Activated naive CD4-positive, alpha-beta T cell treated with anti-CD3 and anti-CD28 coated beads, Interleukin-2, amount 10 ng/mL, durations not matched to agents 7 days and 5 days (primary cell): ENCODE data around the gene RAB38.

Experiments used
- CTCF ChIA-PET: fragments of 350-600 bp; sonication (Branson Sonifier 250); formaldehyde crosslinking; loops from one replicate; lab custom pipeline; 2021; ENCODE audit warnings: antibody characterized with exemption; lab: Charles Lee
- DNase-seq: peaks from one replicate; pipeline ENCODE4 v3.0.0-alpha.2; 2020
- H3K27ac Mint-ChIP-seq: one replicate; pipeline ENCODE4 v1.8.0; 2021; ENCODE audit warnings: mild to moderate bottlenecking, moderate library complexity, mixed read lengths
- H3K27me3 Mint-ChIP-seq: one replicate; pipeline ENCODE4 v1.8.0; 2021; ENCODE audit warnings: mild to moderate bottlenecking, mixed read lengths
- H3K36me3 Mint-ChIP-seq: one replicate; pipeline ENCODE4 v1.8.0; 2021; ENCODE audit warnings: mixed read lengths
- H3K4me1 Mint-ChIP-seq: one replicate; pipeline ENCODE4 v1.8.0; 2021; ENCODE audit warnings: mixed read lengths
- H3K4me3 Mint-ChIP-seq: one replicate; pipeline ENCODE4 v1.8.0; 2021; ENCODE audit warnings: mild to moderate bottlenecking, moderate library complexity, mixed read lengths
- H3K9me3 Mint-ChIP-seq: one replicate; pipeline ENCODE4 v1.8.0; 2021; ENCODE audit warnings: mixed read lengths

Gene RAB38

DNA sequence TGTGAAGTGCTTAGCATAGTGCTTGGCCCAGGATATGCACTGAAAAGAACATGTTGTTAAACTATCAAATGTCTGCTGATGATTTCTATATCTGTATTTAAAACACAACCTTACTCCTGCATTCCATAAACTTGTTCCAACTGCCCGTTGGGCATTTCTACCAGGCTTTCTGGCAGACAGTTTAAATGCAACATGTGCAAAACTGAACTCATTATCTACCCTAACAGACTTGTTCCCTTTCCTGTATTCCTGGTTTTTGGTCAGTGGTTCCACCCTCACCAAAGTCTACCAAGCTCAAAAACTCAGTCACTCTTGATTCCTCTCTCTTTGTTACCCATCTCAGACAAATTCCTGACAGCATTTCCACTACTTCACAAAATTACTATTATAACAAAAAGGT, 6.5 kb upstream of the RAB38 start:
- H3K4me3 Mint-ChIP-seq, result no peak overlapping the region
- no peak overlapping the region for H3K27ac Mint-ChIP-seq

DNA sequence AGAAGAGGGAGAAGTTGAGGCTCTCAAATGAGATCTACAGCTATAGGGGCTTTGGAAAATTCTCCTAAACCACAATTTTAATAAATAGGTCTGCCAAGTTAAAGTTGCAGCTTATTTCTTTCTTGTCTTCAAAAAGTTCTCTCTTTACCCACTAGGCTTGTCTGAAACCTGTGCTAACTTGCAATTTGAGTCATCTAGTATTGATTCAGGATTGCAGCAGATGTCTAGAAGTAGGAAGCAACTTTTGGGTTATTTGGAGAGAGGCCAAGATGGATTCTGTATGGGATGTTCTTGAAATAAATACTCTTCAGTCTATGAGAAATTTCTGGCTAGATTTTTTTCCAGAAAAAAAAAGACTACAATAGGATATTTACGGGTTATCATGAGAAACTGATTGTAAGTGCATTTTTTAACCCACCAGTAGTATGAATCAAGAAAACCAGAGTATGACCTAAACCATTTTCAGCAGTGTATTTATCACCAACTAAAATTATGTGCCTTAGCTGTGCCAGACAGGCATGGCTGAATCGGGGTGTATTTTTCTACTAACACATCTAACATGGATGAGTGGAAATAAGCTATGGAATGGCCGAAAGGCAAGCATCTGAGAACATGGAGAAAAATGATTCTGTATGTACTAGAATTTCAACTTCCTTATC, 4.9 kb upstream of the RAB38 start:
- Mint-ChIP-seq H3K36me3 (no peaks in the 10 kb centered on the region), H3K4me3 (no peak overlapping the region), H3K27ac (no peak overlapping the region), H3K4me1 (peaks cover 13% of the 10 kb centered on the region), H3K9me3 (no peaks in the 10 kb centered on the region), H3K27me3 (peaks cover 16% of the 10 kb centered on the region)
- CTCF ChIA-PET, result interaction anchor here (1.0 to 1.3 kb wide), 3 partner anchors 11 to 364 kb away, joined by 3 to 4 read pairs (median 3); no protein-coding TSS in a partner anchor
- no peak for DNase-seq

More for the DNA sequence above, 6.5 kb upstream of the RAB38 start:
- no peaks in the 10 kb centered on the region for H3K36me3 Mint-ChIP-seq
- peaks cover 7% of the 10 kb centered on the region for H3K4me1 Mint-ChIP-seq
- DNase-seq, result no peak
- CTCF ChIA-PET, result interaction anchor here (1.5 kb wide), 1 partner anchor 9 kb away, joined by 4 read pairs; no protein-coding TSS in a partner anchor
- peaks cover 8% of the 10 kb centered on the region for H3K27me3 Mint-ChIP-seq
- no peaks in the 10 kb centered on the region for H3K9me3 Mint-ChIP-seq

DNA sequence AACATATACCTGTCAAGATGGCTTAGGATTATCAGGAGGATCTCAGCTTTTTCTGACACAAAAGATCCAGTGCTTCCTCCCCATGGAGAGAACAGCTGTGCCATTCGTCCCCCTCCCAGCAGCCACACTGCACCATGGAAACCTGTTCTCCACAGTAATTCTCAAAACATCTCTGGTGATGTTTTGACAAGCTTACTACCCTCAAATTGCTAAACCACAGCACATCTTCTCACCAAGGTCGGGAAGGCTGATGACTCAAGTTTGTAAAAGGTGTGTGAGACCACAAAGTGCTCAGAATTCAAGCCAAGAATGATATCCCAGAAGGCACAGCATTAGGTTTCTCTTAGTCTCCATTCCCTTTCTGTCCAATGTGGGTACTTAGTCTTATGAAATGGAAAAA, 3.9 kb upstream of the RAB38 start:
- peak; percentile 34 for DNase-seq
- Mint-ChIP-seq H3K9me3 (no peaks in the 10 kb centered on the region), H3K4me3 (no peak overlapping the region), H3K36me3 (no peaks in the 10 kb centered on the region), H3K4me1 (peaks cover 22% of the 10 kb centered on the region), H3K27ac (no peak overlapping the region), H3K27me3 (peaks cover 22% of the 10 kb centered on the region)
- CTCF ChIA-PET, result interaction anchor here (1.0 kb wide), 1 partner anchor 52 kb away, joined by 3 read pairs; no protein-coding TSS in a partner anchor

DNA sequence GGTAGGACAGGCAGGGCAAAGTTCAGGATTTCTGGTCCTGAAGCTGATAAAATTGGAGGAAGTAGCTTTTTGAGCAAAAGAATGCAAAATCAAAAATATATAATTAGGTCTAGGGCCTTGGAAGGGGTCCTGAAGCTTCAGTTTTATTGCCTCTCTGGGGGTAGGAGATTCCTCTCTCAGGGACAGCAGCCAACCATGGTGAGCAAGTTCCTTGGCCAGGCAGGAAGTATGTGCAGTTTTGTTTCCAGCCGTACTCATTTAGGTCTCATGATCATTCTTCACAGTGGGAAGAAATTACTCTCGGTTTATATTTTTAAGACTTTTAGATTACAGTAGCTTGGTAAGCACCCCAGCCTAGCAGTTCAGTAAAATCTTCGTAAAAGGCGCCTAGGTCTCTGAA, 2.9 kb upstream of the RAB38 start:
- DNase-seq, result no peak
- Mint-ChIP-seq H3K9me3 (no peaks in the 10 kb centered on the region), H3K27me3 (peaks cover 18% of the 10 kb centered on the region), H3K36me3 (no peaks in the 10 kb centered on the region), H3K4me1 (peaks cover 22% of the 10 kb centered on the region), H3K27ac (no peak overlapping the region), H3K4me3 (no peak overlapping the region)
- CTCF ChIA-PET, result no interaction called here

DNA sequence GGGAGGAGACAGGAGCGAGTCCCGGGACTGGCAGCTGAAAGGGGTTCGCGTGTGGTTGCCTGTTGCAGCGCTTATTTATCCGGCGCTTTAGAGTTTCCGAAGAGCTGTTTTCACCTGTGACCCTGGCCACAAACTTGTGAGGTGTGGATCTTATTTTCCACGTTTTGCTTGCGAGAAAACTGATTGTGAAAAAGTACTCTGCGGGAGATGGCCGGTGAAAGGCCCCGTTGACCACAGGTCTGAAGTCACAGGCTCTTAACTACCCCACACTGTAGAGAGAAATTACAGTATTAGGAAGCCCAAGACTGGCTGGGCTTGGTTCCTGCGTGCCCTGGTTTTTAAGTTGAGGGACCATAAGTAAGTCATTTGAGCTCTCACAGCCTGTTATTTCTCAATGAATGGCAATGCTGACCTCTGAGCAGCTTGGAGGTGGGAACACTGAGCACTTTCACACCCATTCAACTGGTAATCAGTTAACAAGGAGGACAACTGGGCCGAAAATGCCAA, 379 bp upstream of the RAB38 start:
- no peak for DNase-seq
- Mint-ChIP-seq H3K4me3 (peak overlapping the region; percentile 20), H3K27me3 (peaks cover 14% of the 10 kb centered on the region), H3K27ac (no peak overlapping the region), H3K36me3 (no peaks in the 10 kb centered on the region), H3K9me3 (no peaks in the 10 kb centered on the region), H3K4me1 (peaks cover 22% of the 10 kb centered on the region)
- CTCF ChIA-PET, result interaction anchor here (1.1 kb wide), 1 partner anchor 377 kb away, joined by 3 read pairs; no protein-coding TSS in a partner anchor

DNA sequence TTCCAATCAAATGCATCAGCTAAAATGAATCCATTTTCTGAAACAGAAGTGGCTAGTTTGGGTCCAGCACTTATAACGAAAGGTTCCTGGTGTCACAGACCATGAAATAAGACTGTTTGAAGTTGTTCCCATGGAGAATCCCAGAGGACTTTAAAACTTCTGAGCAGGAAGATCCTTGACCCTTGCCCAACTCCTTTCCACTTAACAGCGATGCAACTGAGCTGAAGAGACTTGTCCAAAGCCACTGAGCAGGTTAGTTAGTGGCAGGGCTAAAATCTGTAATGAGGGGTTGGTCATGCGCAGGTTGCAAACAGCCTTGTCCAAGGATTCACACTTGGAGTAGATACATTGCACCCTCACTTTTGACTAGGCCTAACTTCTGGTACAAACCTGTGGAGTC, 1.3 kb downstream of the RAB38 start:
- Mint-ChIP-seq H3K4me3 (no peak overlapping the region), H3K27ac (no peak overlapping the region), H3K9me3 (no peaks in the 10 kb centered on the region), H3K36me3 (no peaks in the 10 kb centered on the region), H3K4me1 (peaks cover 16% of the 10 kb centered on the region), H3K27me3 (peaks cover 14% of the 10 kb centered on the region)
- CTCF ChIA-PET, result interaction anchor here (1.3 kb wide), 1 partner anchor 370 kb away, joined by 3 read pairs; no protein-coding TSS in a partner anchor
- DNase-seq, result no peak

DNA sequence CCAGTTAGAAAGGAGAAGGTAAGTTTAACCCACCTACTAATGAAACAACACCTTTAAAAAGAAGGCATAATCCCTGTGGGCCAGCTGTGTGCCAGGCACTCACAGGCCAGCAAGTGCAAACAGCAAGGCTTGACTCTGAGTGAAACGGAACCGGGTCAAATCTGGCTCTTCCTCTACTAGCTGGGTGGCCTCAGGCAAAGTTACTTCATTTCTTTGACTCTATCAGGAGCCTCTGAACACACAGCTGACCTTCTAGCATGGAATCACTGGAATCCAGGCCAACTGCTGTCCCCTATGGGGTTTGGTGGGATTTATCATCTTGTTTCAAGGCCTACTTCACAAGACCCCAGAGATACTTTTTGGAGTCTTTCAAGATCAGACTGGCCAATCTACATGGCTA, 3.3 kb downstream of the RAB38 start:
- H3K27ac Mint-ChIP-seq, result no peak overlapping the region
- no peak overlapping the region for H3K4me3 Mint-ChIP-seq
- CTCF ChIA-PET, result interaction anchor here (0.6 to 0.9 kb wide), 2 partner anchors 9 to 133 kb away, joined by 3 to 4 read pairs; no protein-coding TSS in a partner anchor
- H3K27me3 Mint-ChIP-seq, result peaks cover 14% of the 10 kb centered on the region
- no peak for DNase-seq
- H3K36me3 Mint-ChIP-seq, result no peaks in the 10 kb centered on the region
- peaks cover 15% of the 10 kb centered on the region for H3K4me1 Mint-ChIP-seq
- H3K9me3 Mint-ChIP-seq, result no peaks in the 10 kb centered on the region

DNA sequence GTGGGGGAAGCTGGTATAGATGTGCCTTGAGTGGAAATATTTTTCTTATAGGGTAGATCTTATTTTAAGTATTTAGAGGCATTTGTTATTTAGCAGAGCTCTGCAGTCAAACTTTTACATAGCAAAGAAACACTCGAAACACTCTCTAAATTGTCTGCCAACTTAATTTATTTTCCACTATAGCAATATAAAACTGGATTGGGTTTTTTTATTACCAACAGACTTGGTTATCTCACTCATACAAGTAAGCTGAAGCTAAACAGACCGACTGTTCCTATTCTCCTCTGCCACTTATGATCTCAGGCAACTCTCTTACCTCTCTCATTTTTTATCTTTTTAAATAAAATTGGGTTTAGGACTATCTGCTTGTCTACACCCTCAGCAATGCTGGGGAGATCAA, 4.6 kb downstream of the RAB38 start:
- peaks cover 13% of the 10 kb centered on the region for H3K4me1 Mint-ChIP-seq
- H3K27ac Mint-ChIP-seq, result no peak overlapping the region
- DNase-seq, result no peak
- no peaks in the 10 kb centered on the region for H3K36me3 Mint-ChIP-seq
- no peak overlapping the region for H3K4me3 Mint-ChIP-seq
- H3K27me3 Mint-ChIP-seq, result peaks cover 13% of the 10 kb centered on the region
- CTCF ChIA-PET, result interaction anchor here (0.6 to 1.5 kb wide), 2 partner anchors 22 to 373 kb away, joined by 3 to 6 read pairs; no protein-coding TSS in a partner anchor
- H3K9me3 Mint-ChIP-seq, result no peaks in the 10 kb centered on the region

DNA sequence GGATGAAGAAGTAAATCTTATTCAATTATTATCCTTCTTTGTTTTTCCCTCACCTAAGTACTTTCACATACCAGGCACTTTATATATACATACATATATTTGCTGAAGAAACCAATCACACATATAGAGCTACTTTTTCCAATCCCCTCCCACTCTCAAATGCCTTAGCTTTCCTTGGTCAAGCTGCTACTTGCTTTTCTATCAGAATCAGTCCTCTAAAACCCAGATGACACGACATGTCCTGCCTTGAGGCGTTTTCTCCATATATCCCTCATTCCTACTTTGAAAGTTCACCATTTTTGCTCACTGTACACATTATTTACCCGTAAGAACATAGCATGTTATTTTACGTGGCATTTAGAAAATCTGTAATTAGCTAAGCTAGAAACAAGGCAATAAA, 5.4 kb downstream of the RAB38 start:
- Mint-ChIP-seq H3K4me1 (peaks cover 7% of the 10 kb centered on the region), H3K27ac (no peak overlapping the region), H3K9me3 (no peaks in the 10 kb centered on the region), H3K36me3 (no peaks in the 10 kb centered on the region), H3K4me3 (no peak overlapping the region), H3K27me3 (peaks cover 5% of the 10 kb centered on the region)
- no peak for DNase-seq
- CTCF ChIA-PET, result interaction anchor here (0.6 to 1.5 kb wide), 2 partner anchors 23 to 374 kb away, joined by 3 to 6 read pairs; no protein-coding TSS in a partner anchor

DNA sequence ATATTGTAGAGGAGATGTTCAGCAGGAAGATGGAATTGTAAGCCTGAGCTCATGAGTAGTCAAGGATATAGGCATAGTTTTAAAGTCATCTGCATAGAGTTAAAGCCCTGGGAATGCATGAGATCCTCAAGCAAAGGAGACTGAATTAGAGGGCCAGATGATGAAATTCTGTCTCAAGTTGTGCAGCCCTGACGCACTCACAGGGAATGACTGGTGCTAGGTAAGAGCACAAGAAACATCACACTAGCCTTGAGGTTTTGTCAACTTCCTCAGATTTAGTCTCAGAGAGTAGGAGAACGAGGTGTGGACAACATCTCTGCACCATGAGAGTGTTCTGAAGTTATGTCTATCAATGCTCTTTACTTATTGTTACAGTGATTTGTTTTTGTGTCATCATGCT, 5.8 kb downstream of the RAB38 start:
- H3K4me1 Mint-ChIP-seq, result peaks cover 3% of the 10 kb centered on the region
- H3K27me3 Mint-ChIP-seq, result peaks cover under 1% of the 10 kb centered on the region
- no peak overlapping the region for H3K4me3 Mint-ChIP-seq
- H3K27ac Mint-ChIP-seq, result no peak overlapping the region
- no peaks in the 10 kb centered on the region for H3K9me3 Mint-ChIP-seq
- no peaks in the 10 kb centered on the region for H3K36me3 Mint-ChIP-seq
- CTCF ChIA-PET, result interaction anchor here (1.5 kb wide), 1 partner anchor 374 kb away, joined by 6 read pairs; no protein-coding TSS in a partner anchor
- DNase-seq, result no peak

DNA sequence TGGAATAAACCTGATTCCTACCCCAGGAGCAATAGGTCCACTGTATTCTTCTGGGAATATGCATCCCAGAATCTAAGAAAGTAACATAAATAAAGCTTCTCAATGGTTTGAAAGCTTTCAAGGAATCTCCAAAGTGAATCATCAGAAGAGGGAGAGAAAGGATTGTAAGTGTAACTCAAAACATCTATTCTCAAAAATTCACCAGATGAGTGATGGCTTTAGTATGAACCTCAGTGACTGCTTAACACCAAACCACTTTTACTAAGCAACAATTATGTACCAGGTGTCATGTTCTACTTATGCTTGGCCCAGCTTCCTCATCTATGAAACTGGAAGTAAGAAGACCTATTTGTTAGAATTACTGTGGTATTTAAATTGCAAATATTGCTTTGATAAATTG, 7.4 kb downstream of the RAB38 start:
- H3K4me3 Mint-ChIP-seq, result no peak overlapping the region
- CTCF ChIA-PET, result interaction anchor here (1.3 kb wide), 1 partner anchor 376 kb away, joined by 4 read pairs; no protein-coding TSS in a partner anchor
- H3K27ac Mint-ChIP-seq, result no peak overlapping the region
- DNase-seq, result no peak
- no peaks in the 10 kb centered on the region for H3K27me3 Mint-ChIP-seq
- no peaks in the 10 kb centered on the region for H3K36me3 Mint-ChIP-seq
- no peaks in the 10 kb centered on the region for H3K9me3 Mint-ChIP-seq
- H3K4me1 Mint-ChIP-seq, result no peaks in the 10 kb centered on the region

DNA sequence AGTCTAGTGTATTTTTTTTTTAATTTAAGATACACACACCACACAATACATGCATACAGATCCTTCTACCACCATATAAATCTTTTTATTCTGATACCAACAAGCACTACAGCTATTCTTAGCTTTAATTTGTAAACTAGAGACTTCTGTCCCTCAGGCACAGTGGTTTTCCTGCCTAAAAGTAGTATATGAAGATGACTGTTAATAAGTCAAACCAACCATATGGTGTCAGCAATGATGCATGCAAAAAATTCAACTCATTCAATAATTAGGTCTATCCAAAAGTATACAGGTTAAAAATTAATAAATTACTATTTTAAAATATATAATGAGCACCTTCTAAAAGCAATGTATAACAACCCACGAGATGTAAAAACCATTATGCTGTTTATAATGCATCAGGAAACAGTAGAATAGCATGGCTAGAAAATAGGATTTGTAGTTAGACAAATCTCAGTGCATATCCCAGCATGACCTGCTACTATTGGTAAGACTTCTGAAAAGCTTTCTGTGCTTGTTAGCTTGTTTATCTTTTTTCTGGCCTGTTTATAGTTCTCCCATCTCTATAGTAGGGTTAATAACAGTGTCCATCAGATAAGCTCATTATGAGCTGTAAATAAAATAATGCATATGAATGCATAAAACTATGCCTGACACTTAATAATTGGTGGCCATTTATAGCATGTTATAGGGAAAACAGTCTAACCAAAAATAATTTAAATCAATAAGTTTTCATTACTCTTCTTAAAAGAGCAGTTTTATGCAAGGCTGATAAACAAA, 10.2 kb downstream of the RAB38 start:
- Mint-ChIP-seq H3K4me3 (no peak overlapping the region), H3K27me3 (no peaks in the 10 kb centered on the region), H3K36me3 (no peaks in the 10 kb centered on the region), H3K27ac (no peak overlapping the region), H3K9me3 (no peaks in the 10 kb centered on the region), H3K4me1 (no peaks in the 10 kb centered on the region)
- CTCF ChIA-PET, result interaction anchor here (1.1 to 1.6 kb wide), 3 partner anchors 16 to 379 kb away, joined by 3 to 5 read pairs (median 4); no protein-coding TSS in a partner anchor
- no peak for DNase-seq

DNA sequence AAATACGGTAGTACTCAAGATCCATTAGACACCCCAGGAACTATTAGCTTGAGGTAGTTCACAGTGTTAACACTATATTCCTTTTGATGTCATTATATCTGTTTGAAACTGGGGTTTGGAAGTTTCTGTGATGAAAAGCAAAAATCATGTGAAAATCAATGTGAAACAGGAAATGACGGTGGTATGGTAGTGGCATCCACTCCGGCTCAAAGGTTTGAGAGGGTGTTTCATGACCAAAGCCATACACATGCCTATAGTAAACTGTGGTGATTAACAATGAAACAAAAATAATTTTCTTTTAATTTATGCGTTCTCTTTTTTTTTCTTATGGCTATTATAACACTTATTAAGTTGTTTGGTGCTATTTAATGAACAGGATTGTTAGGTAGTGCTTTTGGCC, 10.9 kb downstream of the RAB38 start:
- Mint-ChIP-seq H3K4me3 (no peak overlapping the region), H3K9me3 (no peaks in the 10 kb centered on the region), H3K27ac (no peak overlapping the region), H3K4me1 (no peaks in the 10 kb centered on the region), H3K36me3 (no peaks in the 10 kb centered on the region), H3K27me3 (no peaks in the 10 kb centered on the region)
- CTCF ChIA-PET, result interaction anchor here (1.1 to 1.6 kb wide), 2 partner anchors 15 to 380 kb away, joined by 3 to 4 read pairs; no protein-coding TSS in a partner anchor
- DNase-seq, result no peak

DNA sequence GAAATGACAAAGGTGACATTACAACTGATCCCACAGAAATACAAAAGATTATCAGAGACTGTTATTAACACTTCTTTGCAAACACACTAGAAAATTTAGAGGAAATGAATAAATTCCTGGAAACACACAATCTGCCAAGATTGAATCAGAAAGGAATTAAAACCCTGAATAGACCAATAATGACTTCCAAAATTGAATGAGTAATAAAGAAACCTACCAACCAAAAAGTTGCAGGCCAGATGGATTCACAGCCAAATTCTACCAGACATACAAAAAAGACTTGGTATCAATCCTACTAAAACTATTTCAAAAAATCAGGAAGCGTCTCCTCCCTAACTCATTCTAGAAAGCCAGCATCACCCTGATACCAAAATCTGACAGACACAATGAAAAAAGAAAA, 17.2 kb downstream of the RAB38 start:
- H3K36me3 Mint-ChIP-seq, result no peaks in the 10 kb centered on the region
- CTCF ChIA-PET, result no interaction called here
- DNase-seq, result no peak
- H3K4me1 Mint-ChIP-seq, result no peaks in the 10 kb centered on the region
- peaks cover 10% of the 10 kb centered on the region for H3K9me3 Mint-ChIP-seq
- H3K27me3 Mint-ChIP-seq, result peaks cover 14% of the 10 kb centered on the region
- no peak overlapping the region for H3K27ac Mint-ChIP-seq
- H3K4me3 Mint-ChIP-seq, result no peak overlapping the region
